ENCODE results near the gene NEIL3.

- no peak for TF ChIP-seq CTCF (conservative IDR thresholded peaks at IDR 0.05; ENCODE audit: low read depth, low read length)
- TF ChIP-seq EZH2 (IDR thresholded peaks at IDR 0.05; ENCODE audit: low read length, unreplicated experiment): no peak
- TF ChIP-seq EZH2phosphoT487 (IDR thresholded peaks at IDR 0.05; ENCODE audit: borderline replicate concordance, low read length): no peak
Measured at GRCh38 chr4:177386278-177386815, 76.7 kb downstream of the NEIL3 start.
